GM18526 (cell line): ENCODE results near the gene UBA7.

Source experiments
- POLR2A ChIP-seq: IDR thresholded peaks from 3 replicates; pipeline ENCODE4 v1.6.1; 2011; ENCODE audit not compliant: insufficient read length; ENCODE audit errors: extremely low read depth

UBA7 gene

GRCh38 chr3:49826016-49826415 lies 12.3 kb upstream of the UBA7 start:
- no peak for TF ChIP-seq POLR2A

GRCh38 chr3:49812916-49813496 lies 747 bp downstream of the UBA7 start:
- no peak for TF ChIP-seq POLR2A

- TF ChIP-seq POLR2A: no peak
Observed at GRCh38 chr3:49807431-49808114, 6.2 kb downstream of the UBA7 start.

GRCh38 chr3:49806850-49807249 lies 6.9 kb downstream of the UBA7 start:
- no peak for TF ChIP-seq POLR2A

GRCh38 chr3:49805897-49806701 lies 7.7 kb downstream of the UBA7 start:
- no peak for TF ChIP-seq POLR2A

GRCh38 chr3:49805367-49805782 lies 8.4 kb downstream of the UBA7 start:
- peak; percentile 2 for TF ChIP-seq POLR2A

- TF ChIP-seq POLR2A: peak; percentile 6
Observed at GRCh38 chr3:49804141-49805041, 9.4 kb downstream of the UBA7 start.

GRCh38 chr3:49803465-49804140 lies 10.2 kb downstream of the UBA7 start:
- no peak for TF ChIP-seq POLR2A

GRCh38 chr3:49802719-49803464 lies 10.9 kb downstream of the UBA7 start, which contains the start of gene INKA1:
Gene INKA1 (plus strand): TSS chr3:49803261. CDS start chr3:49803393, 132 bp downstream.
- TF ChIP-seq POLR2A: peak; percentile 36

- TF ChIP-seq POLR2A: no peak
Observed at GRCh38 chr3:49801160-49801559, 12.6 kb downstream of the UBA7 start.

GRCh38 chr3:49799761-49800160 lies 14.0 kb downstream of the UBA7 start, which contains the start of gene CDHR4:
Gene CDHR4 (minus strand): TSS chr3:49799873. CDS start chr3:49799812, 61 bp downstream.
- no peak for TF ChIP-seq POLR2A

GRCh38 chr3:49799105-49799504 lies 14.6 kb downstream of the UBA7 start:
- no peak for TF ChIP-seq POLR2A
